Measurements from ENCODE around the gene VWA7.

GRCh38 chr6:31721351-31722020 is 55.6 kb downstream of the VWA7 start, which contains the start of gene LY6G6C:
- TF ChIP-seq GATA2 (IDR thresholded peaks at IDR 0.05; ENCODE audit: low read depth, low read length): no peak
- TF ChIP-seq GATA3 (IDR thresholded peaks at IDR 0.05; ENCODE audit: low read depth, low read length): no peak

Measured in SH-SY5Y (cell line).